ENCODE measurements around the gene RBM24. TPM values are rescaled to one million over a fixed set of nuclear protein-coding genes. Genes with fewer than 3 reads are reported as not detected.

RBM24 gene
- total RNA-seq, 6 donors from 2014 or later, result 0.26 to 6.7 (median 1.0) TPM; not detected in 1

GRCh38 chr6:17297271-17298080 is 16.3 kb downstream of the RBM24 start:
- no peaks in the 10 kb centered on the region for H3K4me1 ChIP-seq
- H3K9me3 ChIP-seq, result no peaks in the 10 kb centered on the region
- H3K4me3 ChIP-seq, result no peak overlapping the region
- ATAC-seq (ENCODE audit: low FRiP score in 2 of 2) (peak in 1 of 2 donors; percentile 26), DNase-seq (no peak)
- H3K27me3 ChIP-seq, result no peaks in the 10 kb centered on the region
- no peaks in the 10 kb centered on the region for H3K36me3 ChIP-seq
- H3K27ac ChIP-seq, result no peak overlapping the region
- TF ChIP-seq POLR2AphosphoS5 (IDR thresholded peaks at IDR 0.05) (no peak), POLR2A (IDR thresholded peaks at IDR 0.05) (no peak), EP300 (IDR thresholded peaks at IDR 0.05) (no peak)
- 53 to 60% methylated on average over 3 of the region's 3 CpGs for WGBS, 2 donors

DNA sequence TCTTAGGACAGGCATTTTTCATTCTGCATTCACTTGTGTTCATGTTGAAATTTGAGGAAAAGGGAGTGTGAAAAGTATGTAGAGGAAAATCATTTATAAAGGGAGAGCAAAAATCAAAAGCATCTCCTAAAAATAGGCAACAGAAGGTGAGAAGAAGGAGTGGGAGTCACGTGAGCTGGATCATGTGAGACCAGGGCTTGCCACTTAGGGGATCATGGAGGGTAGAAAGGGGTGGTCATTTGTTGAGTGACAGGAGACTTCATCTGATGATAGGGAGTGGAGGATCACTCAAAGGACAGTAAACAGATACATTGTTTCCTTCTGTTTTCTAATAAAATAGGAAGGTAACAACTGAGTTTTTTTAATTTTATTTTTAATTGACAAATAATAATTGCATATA is 17.1 kb downstream of the RBM24 start:
- DNase-seq (no peak), ATAC-seq (ENCODE audit: low FRiP score in 2 of 2) (no peak)
- TF ChIP-seq, protein P1, sequence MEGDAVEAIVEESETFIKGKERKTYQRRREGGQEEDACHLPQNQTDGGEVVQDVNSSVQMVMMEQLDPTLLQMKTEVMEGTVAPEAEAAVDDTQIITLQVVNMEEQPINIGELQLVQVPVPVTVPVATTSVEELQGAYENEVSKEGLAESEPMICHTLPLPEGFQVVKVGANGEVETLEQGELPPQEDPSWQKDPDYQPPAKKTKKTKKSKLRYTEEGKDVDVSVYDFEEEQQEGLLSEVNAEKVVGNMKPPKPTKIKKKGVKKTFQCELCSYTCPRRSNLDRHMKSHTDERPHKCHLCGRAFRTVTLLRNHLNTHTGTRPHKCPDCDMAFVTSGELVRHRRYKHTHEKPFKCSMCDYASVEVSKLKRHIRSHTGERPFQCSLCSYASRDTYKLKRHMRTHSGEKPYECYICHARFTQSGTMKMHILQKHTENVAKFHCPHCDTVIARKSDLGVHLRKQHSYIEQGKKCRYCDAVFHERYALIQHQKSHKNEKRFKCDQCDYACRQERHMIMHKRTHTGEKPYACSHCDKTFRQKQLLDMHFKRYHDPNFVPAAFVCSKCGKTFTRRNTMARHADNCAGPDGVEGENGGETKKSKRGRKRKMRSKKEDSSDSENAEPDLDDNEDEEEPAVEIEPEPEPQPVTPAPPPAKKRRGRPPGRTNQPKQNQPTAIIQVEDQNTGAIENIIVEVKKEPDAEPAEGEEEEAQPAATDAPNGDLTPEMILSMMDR (IDR thresholded peaks at IDR 0.05), result no peak
- no peak for TF ChIP-seq EP300 (IDR thresholded peaks at IDR 0.05)
- TF ChIP-seq POLR2A (IDR thresholded peaks at IDR 0.05), result no peak
- TF ChIP-seq POLR2AphosphoS5 (IDR thresholded peaks at IDR 0.05), result no peak
- no peak overlapping the region for H3K27ac ChIP-seq
- H3K4me1 ChIP-seq, result no peaks in the 10 kb centered on the region
- H3K9me3 ChIP-seq, result no peaks in the 10 kb centered on the region
- H3K4me3 ChIP-seq, result no peak overlapping the region
- no peaks in the 10 kb centered on the region for H3K27me3 ChIP-seq
- WGBS, 2 donors, result 72 to 75% methylated on average over 1 of the region's 1 CpG
- H3K36me3 ChIP-seq, result no peaks in the 10 kb centered on the region

GRCh38 chr6:17299222-17299621 is 18.1 kb downstream of the RBM24 start:
- no peak for DNase-seq
- no peaks in the 10 kb centered on the region for H3K27me3 ChIP-seq
- no peak overlapping the region for H3K27ac ChIP-seq
- no peak for ATAC-seq (ENCODE audit: low FRiP score in 2 of 2)
- WGBS, 2 donors, result 79 to 89% methylated on average over 2 of the region's 2 CpGs
- H3K36me3 ChIP-seq, result no peaks in the 10 kb centered on the region
- no peak overlapping the region for H3K4me3 ChIP-seq
- no peaks in the 10 kb centered on the region for H3K9me3 ChIP-seq
- no peak for TF ChIP-seq POLR2AphosphoS5 (IDR thresholded peaks at IDR 0.05)
- TF ChIP-seq, protein P1 (IDR thresholded peaks at IDR 0.05), result no peak
- TF ChIP-seq EP300 (IDR thresholded peaks at IDR 0.05), result no peak
- TF ChIP-seq POLR2A (IDR thresholded peaks at IDR 0.05), result no peak
- H3K4me1 ChIP-seq, result no peaks in the 10 kb centered on the region

- no peak overlapping the region for H3K4me3 ChIP-seq
- H3K36me3 ChIP-seq, result no peaks in the 10 kb centered on the region
- H3K27me3 ChIP-seq, result no peaks in the 10 kb centered on the region
- H3K4me1 ChIP-seq, result no peaks in the 10 kb centered on the region
- H3K27ac ChIP-seq, result no peak overlapping the region
- no peaks in the 10 kb centered on the region for H3K9me3 ChIP-seq
- WGBS, 2 donors, result 86 to 93% methylated on average over 1 of the region's 1 CpG
- DNase-seq (no peak), ATAC-seq (ENCODE audit: low FRiP score in 2 of 2) (no peak)
- TF ChIP-seq POLR2AphosphoS5 (IDR thresholded peaks at IDR 0.05), result no peak
- TF ChIP-seq, protein P1 (IDR thresholded peaks at IDR 0.05), result no peak
- no peak for TF ChIP-seq POLR2A (IDR thresholded peaks at IDR 0.05)
- TF ChIP-seq EP300 (IDR thresholded peaks at IDR 0.05), result no peak
These were observed 18.6 kb downstream of the RBM24 start for GRCh38 chr6:17299750-17300149.

GRCh38 chr6:17300637-17301036 is 19.5 kb downstream of the RBM24 start:
- Histone ChIP-seq H3K4me3 (no peak overlapping the region), H3K4me1 (no peaks in the 10 kb centered on the region), H3K9me3 (no peaks in the 10 kb centered on the region), H3K36me3 (no peaks in the 10 kb centered on the region), H3K27ac (no peak overlapping the region), H3K27me3 (no peaks in the 10 kb centered on the region)
- ATAC-seq (ENCODE audit: low FRiP score in 2 of 2) (no peak), DNase-seq (no peak)
- TF ChIP-seq EP300 (IDR thresholded peaks at IDR 0.05), result no peak
- no peak for TF ChIP-seq POLR2A (IDR thresholded peaks at IDR 0.05)
- WGBS, 2 donors, result 88 to 94% methylated on average over 5 of the region's 5 CpGs

- no peak overlapping the region for H3K4me3 ChIP-seq
- H3K9me3 ChIP-seq, result no peaks in the 10 kb centered on the region
- ATAC-seq (ENCODE audit: low FRiP score in 2 of 2) (no peak), DNase-seq (no peak)
- no peaks in the 10 kb centered on the region for H3K36me3 ChIP-seq
- H3K27me3 ChIP-seq, result no peaks in the 10 kb centered on the region
- no peak overlapping the region for H3K27ac ChIP-seq
- WGBS, 2 donors, result 92 to 98% methylated on average over 2 of the region's 2 CpGs
- no peaks in the 10 kb centered on the region for H3K4me1 ChIP-seq
- TF ChIP-seq EP300 (IDR thresholded peaks at IDR 0.05) (no peak), POLR2A (IDR thresholded peaks at IDR 0.05) (no peak), POLR2AphosphoS5 (IDR thresholded peaks at IDR 0.05) (no peak)
- TF ChIP-seq, protein P1 (IDR thresholded peaks at IDR 0.05), result no peak
These were observed 22.3 kb downstream of the RBM24 start for GRCh38 chr6:17303444-17303843.
